ENCODE data around the gene CDKL4.
"Not testable (repeated sequence)": the region's sequence is repeated elsewhere in the genome, so short reads cannot be mapped to it uniquely, and the experiment has no call there.

CDKL4 gene

DNA sequence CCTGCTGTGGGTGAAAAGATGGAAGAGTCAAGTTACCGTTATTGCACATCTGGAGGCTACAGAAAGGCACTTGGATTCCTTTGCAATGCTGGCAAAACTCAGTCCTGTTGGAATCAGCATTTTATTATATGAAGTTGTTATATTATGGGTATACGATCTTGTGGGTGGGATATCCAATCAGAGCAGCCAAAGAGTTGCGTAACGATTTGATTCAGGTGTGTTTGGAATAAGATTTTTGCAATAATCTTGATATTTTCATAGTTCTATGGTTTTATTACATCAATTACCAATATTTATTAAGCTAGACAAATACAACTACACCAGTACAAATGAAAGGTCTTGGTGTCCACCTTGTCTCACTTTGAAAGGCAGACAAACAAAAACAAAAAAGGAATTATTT, 65.0 kb downstream of the CDKL4 start:
- no peak for DNase-seq (ENCODE audit: low spot score)

DNA sequence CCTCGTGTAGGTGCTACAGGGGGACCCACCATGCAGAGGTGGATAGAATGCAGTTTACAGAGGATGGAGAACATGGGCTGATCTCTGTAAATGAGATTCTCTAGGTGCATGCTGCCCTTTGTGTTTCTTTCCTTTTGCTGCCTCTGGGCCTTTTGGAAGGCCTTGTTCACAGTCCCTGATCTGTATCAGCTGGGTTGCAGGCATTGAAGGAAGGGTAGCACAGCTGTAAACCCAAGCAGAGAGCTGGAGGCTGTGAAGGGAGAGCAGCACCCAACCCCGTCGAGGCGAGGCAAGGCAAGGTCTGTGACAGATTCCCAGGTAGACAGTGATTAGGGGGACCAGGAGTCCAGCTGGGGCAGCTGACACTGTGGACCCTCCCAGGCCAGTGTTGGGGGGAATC, 66.8 kb downstream of the CDKL4 start:
- no peak for DNase-seq (ENCODE audit: low spot score)

DNA sequence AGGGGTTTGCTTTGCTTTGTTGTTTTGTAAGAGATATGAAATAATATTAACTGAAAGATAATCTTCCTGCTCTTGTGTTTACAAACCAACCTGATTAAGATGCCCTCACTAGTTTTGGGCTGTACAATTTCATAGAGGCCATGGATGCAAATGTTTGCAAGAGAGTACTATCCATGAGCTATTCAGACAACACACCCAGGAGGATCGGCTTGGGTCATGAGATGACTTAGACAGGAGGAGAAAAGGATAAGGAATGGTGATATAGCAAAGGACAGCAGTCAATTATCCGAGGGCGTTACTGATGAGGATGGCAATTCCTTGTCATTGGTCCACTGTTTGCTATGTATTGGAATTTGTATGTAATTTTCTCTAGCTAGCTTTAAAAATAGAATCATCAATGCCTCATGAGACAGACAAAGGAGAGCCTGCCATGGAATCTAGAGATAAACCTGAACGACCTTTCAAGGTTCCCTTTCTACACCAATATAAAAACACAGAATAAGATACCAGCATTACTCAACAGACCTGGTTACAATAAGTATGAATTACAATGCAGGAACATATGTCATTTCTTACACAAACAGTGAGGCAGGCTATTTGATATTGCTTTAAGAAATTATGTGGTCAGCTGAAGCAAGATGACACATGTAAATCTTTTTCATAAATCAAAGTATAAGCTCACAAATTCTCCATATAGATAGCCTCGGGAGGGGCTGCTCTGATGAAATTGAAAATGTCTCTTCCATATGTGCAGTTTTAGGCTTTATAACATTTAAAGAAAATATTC, 68.6 kb downstream of the CDKL4 start:
- DNase-seq (ENCODE audit: low spot score) = no peak

DNA sequence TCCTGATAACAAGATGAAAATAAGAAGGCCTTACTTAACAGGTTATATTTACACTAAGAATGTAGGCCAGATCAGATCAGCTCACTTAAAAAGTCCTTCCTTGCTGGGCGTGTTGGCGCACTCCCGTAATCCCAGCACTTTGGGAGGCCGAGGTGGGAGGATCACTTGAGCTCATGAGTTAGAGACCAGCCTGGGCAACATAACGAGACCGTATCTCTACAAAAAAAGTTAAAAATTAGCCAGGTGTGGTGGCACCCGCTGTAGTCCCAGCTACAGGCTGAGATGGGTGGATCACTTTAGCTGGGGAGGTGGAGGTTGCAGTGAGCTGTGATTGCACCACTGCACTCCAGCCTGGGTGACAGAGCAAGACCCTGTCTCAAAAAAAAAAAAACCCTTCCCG, 69.7 kb downstream of the CDKL4 start:
- DNase-seq (ENCODE audit: low spot score) = no peak

DNA sequence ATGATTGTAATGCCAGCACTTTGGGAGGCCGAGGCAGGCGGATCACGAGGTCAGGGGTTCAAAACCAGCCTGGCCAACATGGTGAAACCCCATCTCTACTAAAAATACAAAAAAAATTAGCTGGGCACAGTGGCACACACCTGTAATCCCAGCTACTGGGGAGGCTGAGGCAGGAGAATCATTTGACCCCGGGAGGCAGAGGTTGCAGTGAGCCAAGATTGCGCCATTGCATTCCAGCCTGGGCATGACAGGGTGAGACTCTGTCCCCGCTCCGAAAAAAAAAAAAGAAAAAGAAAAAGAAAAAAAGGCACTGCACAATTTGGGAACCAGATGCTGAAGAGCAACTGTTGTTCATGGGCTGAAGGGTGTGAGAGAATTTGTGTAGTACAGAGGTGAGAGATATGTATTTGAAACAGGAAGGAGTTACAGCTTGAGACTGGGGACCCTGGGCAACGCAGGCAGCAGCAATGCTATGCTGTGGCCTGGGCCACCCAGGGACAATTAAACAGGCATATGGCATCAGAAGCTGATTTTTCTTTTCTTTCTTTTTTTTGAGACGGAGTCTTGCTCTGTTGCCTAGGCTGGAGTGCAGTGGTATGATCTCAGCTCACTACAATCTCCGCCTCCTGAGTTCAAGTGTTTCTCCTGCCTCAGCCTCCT, 71.6 kb downstream of the CDKL4 start:
- not testable (repeated sequence) for DNase-seq (ENCODE audit: low spot score)

DNA sequence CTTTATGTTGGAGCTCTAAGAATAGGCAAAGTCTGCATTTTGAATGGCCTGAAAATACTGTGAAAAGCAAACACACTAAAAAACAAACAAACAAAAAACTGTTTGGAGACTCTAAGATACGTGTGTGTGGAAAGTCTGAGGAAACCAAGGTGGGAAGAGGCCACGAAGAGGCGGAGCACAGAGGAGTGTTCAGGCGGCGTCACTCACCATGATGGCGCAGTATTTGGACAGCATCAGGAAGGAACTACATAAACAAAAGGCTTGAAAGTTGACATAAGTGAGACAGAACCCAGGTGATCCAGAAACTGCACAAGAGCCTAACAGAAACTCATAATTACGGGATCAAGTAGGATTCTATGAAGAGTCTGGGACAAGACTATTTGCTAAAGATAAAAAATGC, 72.1 kb downstream of the CDKL4 start:
- DNase-seq (ENCODE audit: low spot score) = no peak

DNA sequence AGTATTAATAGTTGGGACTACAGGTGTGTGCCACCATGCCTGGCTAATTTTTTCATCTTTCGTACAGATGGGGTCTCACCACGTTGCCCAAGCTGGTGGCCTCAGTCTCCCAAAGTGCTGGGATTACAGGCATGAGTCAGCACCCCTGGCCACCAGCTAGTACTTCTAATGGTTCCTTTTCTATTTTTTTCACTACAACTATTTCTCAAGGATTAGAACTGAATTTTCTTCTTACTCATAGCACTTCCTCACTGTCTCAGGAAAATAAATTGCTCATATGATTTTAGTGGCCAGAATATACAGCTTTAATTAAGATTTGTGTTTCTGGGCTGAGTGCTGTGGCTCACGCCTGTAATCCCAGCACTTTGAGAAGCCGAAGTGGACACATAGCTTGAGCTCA, 79.7 kb downstream of the CDKL4 start:
- no peak for DNase-seq (ENCODE audit: low spot score)

DNA sequence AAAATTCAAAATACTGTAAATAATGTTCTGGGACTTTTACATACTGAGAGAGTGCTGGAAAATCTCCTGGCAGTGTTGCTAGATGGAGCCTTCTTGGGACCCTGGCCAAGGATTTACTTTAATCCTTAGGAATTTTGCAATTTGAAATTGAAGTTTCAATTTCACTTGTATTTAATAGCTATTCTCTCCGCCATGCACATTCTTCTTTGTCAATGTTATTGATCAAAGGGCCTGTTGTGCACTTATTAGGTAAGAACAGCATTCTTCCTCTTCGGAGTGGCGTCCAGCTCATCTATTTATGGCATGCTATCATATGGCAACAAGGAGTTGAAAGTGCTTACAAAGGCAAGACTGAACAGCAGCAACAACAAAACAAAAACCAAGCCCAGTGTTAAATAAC, 82.8 kb downstream of the CDKL4 start:
- DNase-seq (ENCODE audit: low spot score) = no peak

DNA sequence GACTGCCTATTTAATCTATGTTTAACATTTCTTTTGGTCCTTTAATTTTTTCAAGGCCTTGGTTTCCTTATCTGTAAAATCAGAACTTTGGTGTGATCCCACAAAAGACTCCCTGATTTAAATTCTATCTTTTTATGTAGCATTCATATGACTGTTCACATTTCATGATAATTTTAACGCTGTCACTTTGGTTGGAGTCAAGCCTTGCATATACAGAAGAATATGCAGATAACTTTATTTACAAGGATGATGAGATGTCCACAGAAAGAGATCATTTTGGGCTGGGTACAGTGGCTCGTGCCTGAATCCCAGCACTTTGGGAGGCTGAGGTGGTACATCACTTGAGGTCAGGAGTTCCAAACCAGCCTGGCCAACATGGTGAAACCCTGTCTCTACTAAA, 84.5 kb downstream of the CDKL4 start:
- no peak for DNase-seq (ENCODE audit: low spot score)

DNA sequence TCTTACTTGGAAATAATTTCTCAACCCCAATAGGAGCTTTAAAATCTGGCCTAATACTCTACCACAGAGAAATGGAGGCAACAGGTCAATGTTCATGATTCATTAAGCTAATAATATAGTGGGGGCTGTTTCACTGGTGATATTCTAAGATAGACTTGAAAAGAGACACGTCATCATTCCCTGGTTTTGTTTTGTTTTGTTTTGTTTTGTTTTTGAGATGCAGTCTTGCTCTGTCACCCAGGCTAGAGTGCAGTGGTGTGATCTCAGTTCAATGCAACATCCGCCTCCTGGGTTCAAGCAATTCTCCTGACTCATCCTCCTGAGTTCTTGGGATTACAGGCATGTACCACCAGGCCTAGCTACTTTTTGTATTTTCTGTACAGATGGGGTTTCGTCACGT, 85.4 kb downstream of the CDKL4 start:
- no peak for DNase-seq (ENCODE audit: low spot score)

DNA sequence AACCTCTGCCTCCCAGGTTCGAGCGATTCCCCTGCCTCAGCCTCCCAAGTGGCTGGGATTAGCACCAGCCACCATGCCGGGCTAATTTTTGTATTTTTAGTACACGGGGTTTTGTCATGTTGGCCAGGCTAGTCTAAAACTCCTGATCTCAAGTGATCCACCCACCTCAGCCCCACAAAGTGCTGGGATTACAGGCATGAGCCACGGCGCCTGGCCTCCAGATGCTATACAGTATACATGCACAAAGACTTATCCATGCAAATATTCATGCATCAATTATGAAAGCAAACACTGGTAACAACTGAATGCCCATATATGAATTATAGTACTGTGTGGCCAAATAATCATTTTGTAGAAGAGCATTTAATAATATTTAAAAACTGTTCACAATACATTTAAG, 86.9 kb downstream of the CDKL4 start:
- no peak for DNase-seq (ENCODE audit: low spot score)

DNA sequence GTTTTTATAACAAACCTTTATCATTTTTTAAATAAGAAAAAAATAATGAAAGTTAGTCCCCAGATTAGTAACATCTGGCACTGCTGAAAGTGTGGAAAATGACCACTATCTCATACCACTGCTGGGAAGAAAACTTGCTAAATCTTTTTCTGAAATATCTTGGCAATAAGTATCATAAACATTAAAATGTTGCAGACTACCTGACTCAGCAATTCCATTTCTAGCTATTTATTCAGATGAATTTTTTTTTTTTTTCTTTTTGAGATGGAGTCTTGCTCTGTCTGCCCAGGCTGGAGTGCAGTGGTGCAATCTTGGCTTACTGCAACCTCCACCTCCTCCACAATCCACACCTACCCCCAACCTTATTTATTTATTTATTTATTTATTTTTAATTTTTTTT, 87.7 kb downstream of the CDKL4 start:
- no peak for DNase-seq (ENCODE audit: low spot score)

DNA sequence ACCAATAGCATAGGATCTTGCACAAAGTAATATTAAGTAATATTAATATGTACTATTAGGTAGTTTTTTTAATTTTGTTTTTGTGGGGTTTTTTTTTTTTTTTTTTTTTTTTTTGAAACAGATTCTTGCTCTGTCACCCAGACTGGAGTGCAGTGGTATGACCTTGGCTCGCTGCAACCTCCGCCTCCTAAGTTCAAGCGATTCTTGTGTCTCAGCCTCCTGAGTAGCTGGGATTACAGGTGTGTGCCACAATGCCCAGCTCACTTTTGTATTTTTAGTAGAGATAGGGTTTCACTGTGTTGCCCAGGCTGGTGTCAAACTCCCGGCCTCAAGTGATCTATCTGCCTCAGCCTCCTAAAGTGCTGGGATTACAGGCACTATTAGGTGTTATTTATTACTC, 88.2 kb downstream of the CDKL4 start:
- not testable (repeated sequence) for DNase-seq (ENCODE audit: low spot score)

DNA sequence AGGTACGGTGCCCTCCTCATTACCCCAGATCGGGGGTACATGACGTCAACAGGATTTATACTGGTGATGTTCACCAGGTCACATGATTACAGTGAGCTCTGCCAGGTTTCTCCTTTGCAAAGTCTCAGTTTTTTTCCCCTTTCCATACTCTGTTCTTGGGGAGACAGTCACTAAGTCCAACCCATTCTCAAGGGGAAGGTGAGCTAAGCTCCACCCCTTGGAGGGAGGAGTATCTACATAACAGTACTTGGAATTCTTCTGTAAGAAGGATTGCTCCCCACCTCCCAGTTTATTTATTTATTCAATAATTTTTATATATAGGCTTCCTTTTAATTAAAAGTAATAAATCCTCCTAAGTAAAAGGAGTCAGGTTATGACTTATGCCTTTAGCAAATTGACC, 88.8 kb downstream of the CDKL4 start:
- DNase-seq (ENCODE audit: low spot score) = no peak

DNA sequence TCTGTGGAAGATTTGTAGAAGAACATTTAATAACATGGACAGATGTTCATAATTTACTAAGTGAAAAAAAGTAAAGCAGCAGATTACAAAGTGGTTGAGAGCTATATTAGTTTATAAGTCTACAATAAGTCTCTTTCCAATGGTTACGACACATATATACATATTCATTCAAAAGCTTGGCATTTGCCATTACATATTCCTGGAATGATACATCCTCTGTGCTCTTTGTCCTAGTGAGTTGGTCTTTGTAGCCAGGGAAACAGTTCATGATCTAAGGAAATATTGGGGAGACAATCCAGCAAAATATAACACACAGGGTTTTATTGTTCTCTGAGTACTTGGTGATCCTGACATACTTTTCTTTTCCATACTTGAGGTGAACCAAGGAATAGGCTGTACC, 90.5 kb downstream of the CDKL4 start:
- DNase-seq (ENCODE audit: low spot score) = no peak

DNA sequence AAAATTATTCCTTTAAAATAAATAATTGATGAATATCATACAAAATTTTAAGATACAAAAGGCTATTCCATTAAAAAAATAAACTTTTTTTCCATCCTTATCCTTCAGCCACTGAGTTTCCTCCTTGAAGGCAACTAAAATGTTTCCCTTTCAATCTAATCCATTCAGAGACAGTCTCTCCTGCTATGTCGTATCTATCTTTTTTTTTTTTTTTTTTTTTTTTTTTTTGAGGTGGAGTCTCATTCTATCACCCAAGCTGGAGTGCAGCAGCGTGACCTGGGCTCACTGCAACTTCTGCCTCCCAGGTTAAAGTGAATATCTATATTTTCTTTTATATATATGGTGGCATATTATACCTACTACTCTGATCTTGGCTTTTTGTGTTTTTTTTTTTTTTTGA, 91.3 kb downstream of the CDKL4 start:
- no peak for DNase-seq (ENCODE audit: low spot score)

DNA sequence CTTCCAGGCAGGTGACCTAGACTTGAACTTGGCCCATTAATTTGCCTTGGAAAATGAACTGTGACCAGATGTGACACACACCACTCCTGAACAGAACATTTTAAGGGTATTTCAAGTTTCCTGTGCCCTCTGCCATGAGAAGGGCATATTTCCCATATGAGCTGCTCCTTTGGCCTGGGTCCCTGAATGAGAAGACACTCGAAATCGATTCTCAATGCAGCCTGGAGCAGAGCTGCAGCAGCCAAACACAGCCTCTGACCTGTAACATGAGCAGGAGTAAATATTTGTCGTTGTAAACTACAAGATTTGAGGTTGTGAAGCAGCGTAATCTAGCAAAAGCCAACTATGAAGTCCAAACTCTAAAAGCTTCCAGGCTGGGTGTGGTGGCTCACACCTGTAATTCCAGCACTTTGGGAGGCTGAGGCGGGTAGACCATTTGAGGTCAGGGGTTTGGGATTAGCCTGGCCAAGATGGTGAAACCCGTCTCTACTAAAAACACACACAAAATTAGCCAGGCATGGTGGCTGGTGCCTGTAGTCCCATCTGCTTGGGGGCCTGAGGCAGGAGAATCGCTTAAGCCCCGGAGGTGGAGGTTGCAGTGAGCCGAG, 92.8 kb downstream of the CDKL4 start:
- no peak for DNase-seq (ENCODE audit: low spot score)

DNA sequence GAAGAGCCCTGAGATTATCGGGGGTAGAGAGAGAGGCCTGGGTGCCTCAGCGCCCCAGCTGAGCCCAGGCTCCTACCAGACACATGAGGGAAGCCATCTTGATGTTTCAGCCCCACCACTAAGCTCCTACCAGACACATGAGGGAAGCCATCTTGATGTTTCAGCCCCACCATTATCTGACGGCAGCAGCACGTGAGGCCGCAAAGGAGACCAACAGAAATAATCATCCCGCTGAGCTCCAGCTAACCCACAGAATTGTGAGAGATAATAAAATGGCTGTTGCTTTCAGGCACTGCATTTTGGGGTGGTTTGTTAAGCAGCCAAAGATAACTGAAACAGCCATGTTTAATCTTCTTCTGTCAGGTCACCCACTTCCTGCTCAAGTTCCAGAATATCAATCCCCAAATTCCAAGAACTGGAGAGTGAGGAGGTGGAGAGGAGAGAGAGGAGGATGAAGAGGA, 93.6 kb downstream of the CDKL4 start:
- DNase-seq (ENCODE audit: low spot score) = no peak

DNA sequence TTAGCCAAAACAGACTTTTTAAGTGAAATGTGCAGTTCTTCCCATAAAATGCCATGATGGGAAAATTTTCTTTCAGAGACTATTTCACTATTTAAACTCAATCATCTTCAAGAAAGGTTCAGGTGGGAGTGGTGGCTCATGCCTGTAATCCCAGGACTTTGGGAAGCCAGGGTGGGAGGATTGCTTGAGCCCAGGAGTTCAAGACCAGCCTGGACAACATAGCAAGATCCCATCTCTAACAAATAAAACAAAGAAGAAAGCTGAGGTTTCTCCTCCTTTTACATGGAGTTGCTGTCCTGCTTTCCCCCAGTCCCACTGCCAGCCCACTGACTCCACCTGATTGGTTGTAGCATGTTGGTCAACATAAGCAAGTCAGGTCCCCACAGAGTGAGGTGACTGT, 97.1 kb downstream of the CDKL4 start:
- DNase-seq (ENCODE audit: low spot score) = no peak

DNA sequence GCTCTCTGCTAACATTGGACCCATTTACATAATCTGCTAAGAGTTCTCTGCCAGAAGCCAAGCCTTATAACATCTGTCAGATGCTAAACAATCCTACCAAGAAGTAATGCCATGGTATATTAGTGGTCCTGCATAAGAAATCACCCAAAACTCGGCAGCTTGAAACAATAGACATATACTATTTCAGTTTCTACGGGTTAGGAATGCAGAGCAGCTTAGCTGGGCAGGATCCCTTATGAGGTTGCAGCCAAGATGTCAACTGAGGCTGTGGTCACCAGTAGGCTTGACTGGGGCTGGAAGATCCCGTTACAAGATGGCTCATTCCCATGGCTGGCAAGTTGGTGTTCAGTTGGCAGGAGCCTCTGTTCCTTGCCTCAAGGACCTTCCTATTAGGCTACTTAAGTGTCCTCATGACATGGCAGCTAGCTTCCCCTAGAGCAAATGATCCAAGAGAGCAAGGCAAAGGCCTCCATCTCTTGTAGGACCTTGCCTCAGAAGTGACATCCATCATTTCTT, 97.8 kb downstream of the CDKL4 start:
- no peak for DNase-seq (ENCODE audit: low spot score)

DNA sequence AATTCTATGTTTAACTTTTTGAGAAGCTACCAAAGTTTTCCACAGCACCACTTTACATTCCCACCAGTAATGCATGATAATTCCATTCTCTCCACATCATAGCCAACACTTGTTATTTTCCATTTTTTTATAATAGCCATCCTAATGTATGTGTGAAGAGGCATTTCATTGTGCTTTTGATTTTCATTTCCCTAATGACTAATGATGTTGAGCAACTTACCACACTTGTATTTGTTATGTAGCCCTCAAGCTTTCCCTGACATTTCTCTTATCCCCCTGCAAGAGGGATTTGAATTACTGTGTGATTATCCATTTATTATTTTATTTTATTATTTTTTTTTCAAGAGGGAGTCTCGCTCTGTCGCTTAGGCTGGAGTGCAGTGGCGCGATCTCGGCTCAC, 99.4 kb downstream of the CDKL4 start:
- no peak for DNase-seq (ENCODE audit: low spot score)

DNA sequence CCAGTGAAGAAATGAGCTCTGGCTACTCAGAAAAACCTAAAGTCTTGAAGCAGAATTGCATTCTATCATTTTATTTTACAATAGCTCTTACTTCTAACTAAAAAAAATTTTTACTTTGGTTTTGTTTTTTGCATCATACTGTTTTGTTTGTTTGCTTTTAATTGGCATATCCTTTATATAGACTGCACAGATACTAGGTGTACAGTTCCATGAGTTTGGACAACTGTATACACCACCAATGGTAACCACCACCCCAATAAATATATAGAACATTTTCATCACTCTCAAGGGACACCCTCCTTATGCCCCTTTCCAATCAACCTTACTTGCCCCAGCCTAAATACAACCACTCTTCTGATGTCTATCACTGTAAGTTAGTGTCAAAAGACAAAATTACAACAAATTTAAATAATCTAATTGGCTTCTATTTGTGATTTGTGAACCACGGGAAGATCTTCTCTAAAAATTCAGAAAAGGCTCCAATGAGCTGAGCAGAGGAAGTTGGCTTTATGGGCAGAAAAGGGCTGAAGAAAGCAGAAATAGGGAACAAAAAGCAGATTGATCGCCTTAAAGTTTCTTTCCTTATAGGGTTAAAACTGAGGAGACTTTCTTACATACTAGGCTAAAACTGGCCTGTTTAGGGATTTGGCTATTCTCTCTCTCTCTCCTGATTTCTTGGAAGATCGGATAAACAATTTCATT, 100.7 kb downstream of the CDKL4 start:
- no peak for DNase-seq (ENCODE audit: low spot score)

Data from putamen (tissue), 1 donor.